ENCODE results near the gene RGS12.

The RGS12 gene

GRCh38 chr4:3303565-3303824 lies 10.7 kb downstream of the RGS12 start:
- Histone ChIP-seq H3K9me3 (ENCODE audit: low read depth, low read length) (no peaks in the 10 kb centered on the region), H3K27ac (peak overlapping the region; percentile 84), H3K4me3 (peak overlapping the region; percentile 64), H3K9ac (ENCODE audit: insufficient read length) (peak overlapping the region; percentile 1), H3K36me3 (ENCODE audit: insufficient read depth, low read length) (no peaks in the 10 kb centered on the region)
- DNase-seq (ENCODE audit: low read depth, low spot score), result no peak
- TF ChIP-seq FOXP2 (optimal IDR thresholded peaks at IDR 0.05; ENCODE audit: control extremely low read depth, extremely low read length, insufficient read depth), result no peak

- Histone ChIP-seq H3K36me3 (ENCODE audit: insufficient read depth, low read length) (no peaks in the 10 kb centered on the region), H3K9ac (ENCODE audit: insufficient read length) (peak overlapping the region; percentile 21), H3K27ac (peak overlapping the region; percentile 84), H3K4me3 (peak overlapping the region; percentile 64), H3K9me3 (ENCODE audit: low read depth, low read length) (no peaks in the 10 kb centered on the region)
- DNase-seq (ENCODE audit: low read depth, low spot score), result no peak
- TF ChIP-seq FOXP2 (optimal IDR thresholded peaks at IDR 0.05; ENCODE audit: control extremely low read depth, extremely low read length, insufficient read depth) (no peak), POLR2AphosphoS5 (IDR thresholded peaks at IDR 0.05; ENCODE audit: borderline replicate concordance, low read depth, low read length) (no peak), EZH2 (IDR thresholded peaks at IDR 0.05) (no peak)
These were observed 11.3 kb downstream of the RGS12 start for GRCh38 chr4:3303923-3304710.

- H3K9me3 ChIP-seq (ENCODE audit: low read depth, low read length), result no peaks in the 10 kb centered on the region
- H3K27ac ChIP-seq, result peak overlapping the region; percentile 84
- no peaks in the 10 kb centered on the region for H3K36me3 ChIP-seq (ENCODE audit: insufficient read depth, low read length)
- TF ChIP-seq EZH2 (IDR thresholded peaks at IDR 0.05) (no peak), POLR2AphosphoS5 (IDR thresholded peaks at IDR 0.05; ENCODE audit: borderline replicate concordance, low read depth, low read length) (no peak), FOXP2 (optimal IDR thresholded peaks at IDR 0.05; ENCODE audit: control extremely low read depth, extremely low read length, insufficient read depth) (no peak)
- DNase-seq (ENCODE audit: low read depth, low spot score), result no peak
- peak overlapping the region; percentile 21 for H3K9ac ChIP-seq (ENCODE audit: insufficient read length)
- H3K4me3 ChIP-seq, result peak overlapping the region; percentile 64
These were observed 12.2 kb downstream of the RGS12 start for GRCh38 chr4:3304831-3305609.

GRCh38 chr4:3305610-3306371 lies 13.0 kb downstream of the RGS12 start:
- Histone ChIP-seq H3K9ac (ENCODE audit: insufficient read length) (no peak overlapping the region), H3K9me3 (ENCODE audit: low read depth, low read length) (no peaks in the 10 kb centered on the region), H3K4me3 (no peak overlapping the region), H3K27ac (no peak overlapping the region), H3K36me3 (ENCODE audit: insufficient read depth, low read length) (no peaks in the 10 kb centered on the region)
- no peak for TF ChIP-seq FOXP2 (optimal IDR thresholded peaks at IDR 0.05; ENCODE audit: control extremely low read depth, extremely low read length, insufficient read depth)
- DNase-seq (ENCODE audit: low read depth, low spot score), result no peak

- no peak for DNase-seq (ENCODE audit: low read depth, low spot score)
- TF ChIP-seq EZH2 (IDR thresholded peaks at IDR 0.05) (no peak), FOXP2 (optimal IDR thresholded peaks at IDR 0.05; ENCODE audit: control extremely low read depth, extremely low read length, insufficient read depth) (no peak), POLR2AphosphoS5 (IDR thresholded peaks at IDR 0.05; ENCODE audit: borderline replicate concordance, low read depth, low read length) (no peak)
- no peak overlapping the region for H3K4me3 ChIP-seq
- H3K27ac ChIP-seq, result no peak overlapping the region
- H3K9ac ChIP-seq (ENCODE audit: insufficient read length), result no peak overlapping the region
- no peaks in the 10 kb centered on the region for H3K9me3 ChIP-seq (ENCODE audit: low read depth, low read length)
- no peaks in the 10 kb centered on the region for H3K36me3 ChIP-seq (ENCODE audit: insufficient read depth, low read length)
These were observed 13.6 kb downstream of the RGS12 start for GRCh38 chr4:3306450-3306849.

GRCh38 chr4:3307060-3307459 lies 14.2 kb downstream of the RGS12 start:
- no peak for DNase-seq (ENCODE audit: low read depth, low spot score)
- no peak overlapping the region for H3K9ac ChIP-seq (ENCODE audit: insufficient read length)
- no peak overlapping the region for H3K27ac ChIP-seq
- no peak overlapping the region for H3K4me3 ChIP-seq
- H3K36me3 ChIP-seq (ENCODE audit: insufficient read depth, low read length), result no peaks in the 10 kb centered on the region
- no peaks in the 10 kb centered on the region for H3K9me3 ChIP-seq (ENCODE audit: low read depth, low read length)
- no peak for TF ChIP-seq POLR2AphosphoS5 (IDR thresholded peaks at IDR 0.05; ENCODE audit: borderline replicate concordance, low read depth, low read length)
- TF ChIP-seq EZH2 (IDR thresholded peaks at IDR 0.05), result no peak
- no peak for TF ChIP-seq FOXP2 (optimal IDR thresholded peaks at IDR 0.05; ENCODE audit: control extremely low read depth, extremely low read length, insufficient read depth)

GRCh38 chr4:3307486-3307885 lies 14.7 kb downstream of the RGS12 start:
- no peak overlapping the region for H3K4me3 ChIP-seq
- no peak for DNase-seq (ENCODE audit: low read depth, low spot score)
- no peaks in the 10 kb centered on the region for H3K36me3 ChIP-seq (ENCODE audit: insufficient read depth, low read length)
- H3K9ac ChIP-seq (ENCODE audit: insufficient read length), result no peak overlapping the region
- no peaks in the 10 kb centered on the region for H3K9me3 ChIP-seq (ENCODE audit: low read depth, low read length)
- TF ChIP-seq FOXP2 (optimal IDR thresholded peaks at IDR 0.05; ENCODE audit: control extremely low read depth, extremely low read length, insufficient read depth) (no peak), EZH2 (IDR thresholded peaks at IDR 0.05) (no peak), POLR2AphosphoS5 (IDR thresholded peaks at IDR 0.05; ENCODE audit: borderline replicate concordance, low read depth, low read length) (no peak)
- no peak overlapping the region for H3K27ac ChIP-seq

GRCh38 chr4:3307891-3308575 lies 15.2 kb downstream of the RGS12 start:
- no peaks in the 10 kb centered on the region for H3K9me3 ChIP-seq (ENCODE audit: low read depth, low read length)
- no peak for TF ChIP-seq FOXP2 (optimal IDR thresholded peaks at IDR 0.05; ENCODE audit: control extremely low read depth, extremely low read length, insufficient read depth)
- no peak for TF ChIP-seq EZH2 (IDR thresholded peaks at IDR 0.05)
- no peak for TF ChIP-seq POLR2AphosphoS5 (IDR thresholded peaks at IDR 0.05; ENCODE audit: borderline replicate concordance, low read depth, low read length)
- no peak overlapping the region for H3K9ac ChIP-seq (ENCODE audit: insufficient read length)
- H3K4me3 ChIP-seq, result no peak overlapping the region
- no peak overlapping the region for H3K27ac ChIP-seq
- H3K36me3 ChIP-seq (ENCODE audit: insufficient read depth, low read length), result no peaks in the 10 kb centered on the region
- no peak for DNase-seq (ENCODE audit: low read depth, low spot score)

Measured in SK-N-MC (cell line).